ENCODE data around the gene ELFN2.

DNA sequence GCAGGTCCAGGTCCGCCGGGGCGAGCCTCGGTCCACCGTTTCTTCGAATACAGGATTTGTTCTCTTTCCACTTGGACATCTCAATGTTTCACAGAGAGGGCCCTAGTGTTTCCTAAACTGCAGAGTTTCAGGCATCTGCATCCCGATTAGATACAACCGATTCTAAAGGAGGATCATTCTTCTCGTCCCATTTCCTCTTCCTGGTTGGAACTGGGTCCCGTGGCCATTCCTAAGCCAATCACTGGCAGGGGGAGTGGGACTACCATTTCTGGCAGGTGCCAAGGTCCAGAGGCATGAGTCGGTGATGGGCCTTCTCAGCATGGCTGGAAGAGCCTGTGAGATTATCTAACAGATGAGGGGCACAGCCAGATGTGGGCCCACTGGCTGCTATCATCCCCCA lies 68.9 kb downstream of the ELFN2 start:
- TF ChIP-seq, protein P1, sequence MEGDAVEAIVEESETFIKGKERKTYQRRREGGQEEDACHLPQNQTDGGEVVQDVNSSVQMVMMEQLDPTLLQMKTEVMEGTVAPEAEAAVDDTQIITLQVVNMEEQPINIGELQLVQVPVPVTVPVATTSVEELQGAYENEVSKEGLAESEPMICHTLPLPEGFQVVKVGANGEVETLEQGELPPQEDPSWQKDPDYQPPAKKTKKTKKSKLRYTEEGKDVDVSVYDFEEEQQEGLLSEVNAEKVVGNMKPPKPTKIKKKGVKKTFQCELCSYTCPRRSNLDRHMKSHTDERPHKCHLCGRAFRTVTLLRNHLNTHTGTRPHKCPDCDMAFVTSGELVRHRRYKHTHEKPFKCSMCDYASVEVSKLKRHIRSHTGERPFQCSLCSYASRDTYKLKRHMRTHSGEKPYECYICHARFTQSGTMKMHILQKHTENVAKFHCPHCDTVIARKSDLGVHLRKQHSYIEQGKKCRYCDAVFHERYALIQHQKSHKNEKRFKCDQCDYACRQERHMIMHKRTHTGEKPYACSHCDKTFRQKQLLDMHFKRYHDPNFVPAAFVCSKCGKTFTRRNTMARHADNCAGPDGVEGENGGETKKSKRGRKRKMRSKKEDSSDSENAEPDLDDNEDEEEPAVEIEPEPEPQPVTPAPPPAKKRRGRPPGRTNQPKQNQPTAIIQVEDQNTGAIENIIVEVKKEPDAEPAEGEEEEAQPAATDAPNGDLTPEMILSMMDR (IDR thresholded peaks at IDR 0.05), result no peak
- TF ChIP-seq POLR2AphosphoS5 (IDR thresholded peaks at IDR 0.05) (no peak), POLR2A (IDR thresholded peaks at IDR 0.05) (no peak)

All from stomach (tissue), 4 donors.